Mucosa of stomach (tissue), 1 donor: Measurements from ENCODE around the gene CUL7.
A peak's percentile ranks its signal among the peaks of the same experiment; 100 is the strongest.

Source experiments
- H3K27me3 ChIP-seq: one replicate; pipeline ENCODE4 v1.7.0; 2013; ENCODE audit warnings: mild to moderate bottlenecking, low read length; ENCODE audit not compliant: control insufficient read depth, insufficient read depth
- H3K36me3 ChIP-seq: one replicate; pipeline ENCODE4 v1.7.0; 2013; ENCODE audit warnings: low read length; ENCODE audit not compliant: control insufficient read depth, insufficient read depth
- H3K4me1 ChIP-seq: one replicate; pipeline ENCODE4 v1.7.0; 2013; ENCODE audit warnings: mild to moderate bottlenecking, low read length; ENCODE audit not compliant: control insufficient read depth, insufficient read depth
- H3K4me3 ChIP-seq: one replicate; pipeline ENCODE4 v1.7.0; 2013; ENCODE audit warnings: low read length
- H3K9ac ChIP-seq: one replicate; pipeline ENCODE4 v1.7.0; 2013; ENCODE audit warnings: mild to moderate bottlenecking, low read length, moderate library complexity
- H3K9me3 ChIP-seq: one replicate; pipeline ENCODE4 v1.7.0; 2013; ENCODE audit warnings: mild to moderate bottlenecking, low read length, moderate library complexity; ENCODE audit not compliant: control insufficient read depth
- donor health status: Pancreatic carcinoma.

The CUL7 gene

GRCh38 chr6:43019152-43019551, 34.5 kb downstream of the CUL7 start:
- Histone ChIP-seq H3K9me3 (no peaks in the 10 kb centered on the region), H3K4me1 (peaks cover 29% of the 10 kb centered on the region), H3K9ac (no peak overlapping the region), H3K36me3 (no peaks in the 10 kb centered on the region), H3K27me3 (no peaks in the 10 kb centered on the region), H3K4me3 (no peak overlapping the region)

- Histone ChIP-seq H3K36me3 (peaks cover 4% of the 10 kb centered on the region), H3K9me3 (no peaks in the 10 kb centered on the region), H3K9ac (peak overlapping the region; percentile 13), H3K27me3 (no peaks in the 10 kb centered on the region), H3K4me3 (no peak overlapping the region), H3K4me1 (peaks cover 43% of the 10 kb centered on the region)
These were observed 36.7 kb downstream of the CUL7 start for GRCh38 chr6:43016943-43017334.

- peaks cover 10% of the 10 kb centered on the region for H3K36me3 ChIP-seq
- no peaks in the 10 kb centered on the region for H3K9me3 ChIP-seq
- H3K4me1 ChIP-seq, result peaks cover 44% of the 10 kb centered on the region
- no peak overlapping the region for H3K4me3 ChIP-seq
- H3K27me3 ChIP-seq, result no peaks in the 10 kb centered on the region
- H3K9ac ChIP-seq, result peak overlapping the region; percentile 13
These were observed 37.3 kb downstream of the CUL7 start for GRCh38 chr6:43016176-43016942.

- peak overlapping the region; percentile 65 for H3K9ac ChIP-seq
- H3K4me3 ChIP-seq, result peak overlapping the region; percentile 72
- peaks cover 21% of the 10 kb centered on the region for H3K36me3 ChIP-seq
- peaks cover 36% of the 10 kb centered on the region for H3K4me1 ChIP-seq
- H3K27me3 ChIP-seq, result no peaks in the 10 kb centered on the region
- H3K9me3 ChIP-seq, result no peaks in the 10 kb centered on the region
These were observed 39.2 kb downstream of the CUL7 start for GRCh38 chr6:43014434-43014909.

GRCh38 chr6:43013843-43014433, 39.7 kb downstream of the CUL7 start, which contains the start of the genes KLHDC3 and MEA1:
Gene KLHDC3 (plus strand): TSS chr6:43014249. CDS start chr6:43017193, 2,944 bp downstream.
Gene MEA1 (minus strand): TSS chr6:43013946. CDS start chr6:43013813, 133 bp downstream.
- no peaks in the 10 kb centered on the region for H3K27me3 ChIP-seq

GRCh38 chr6:43013097-43013842, 40.4 kb downstream of the CUL7 start:
- Histone ChIP-seq H3K4me1 (peaks cover 36% of the 10 kb centered on the region), H3K4me3 (peak overlapping the region; percentile 3), H3K27me3 (no peaks in the 10 kb centered on the region), H3K9me3 (no peaks in the 10 kb centered on the region), H3K9ac (peak overlapping the region; percentile 73), H3K36me3 (peaks cover 27% of the 10 kb centered on the region)

More at GRCh38 chr6:43013843-43014433, 39.7 kb downstream of the CUL7 start, which contains the start of the genes KLHDC3 and MEA1:
- peaks cover 21% of the 10 kb centered on the region for H3K36me3 ChIP-seq
- H3K4me3 ChIP-seq, result peak within 1 kb of the TSS; percentile 72
- H3K4me1 ChIP-seq, result peaks cover 36% of the 10 kb centered on the region
- no peaks in the 10 kb centered on the region for H3K9me3 ChIP-seq
- H3K9ac ChIP-seq, result peak within 1 kb of the TSS; percentile 73

- Histone ChIP-seq H3K36me3 (peaks cover 28% of the 10 kb centered on the region), H3K27me3 (no peaks in the 10 kb centered on the region), H3K9me3 (no peaks in the 10 kb centered on the region), H3K9ac (no peak overlapping the region), H3K4me3 (no peak overlapping the region), H3K4me1 (peaks cover 36% of the 10 kb centered on the region)
These were observed 41.3 kb downstream of the CUL7 start for GRCh38 chr6:43012364-43012763.

- Histone ChIP-seq H3K9ac (no peak overlapping the region), H3K4me3 (no peak overlapping the region), H3K36me3 (peaks cover 28% of the 10 kb centered on the region), H3K27me3 (no peaks in the 10 kb centered on the region), H3K9me3 (no peaks in the 10 kb centered on the region), H3K4me1 (peaks cover 27% of the 10 kb centered on the region)
These were observed 42.4 kb downstream of the CUL7 start for GRCh38 chr6:43011207-43011606.

GRCh38 chr6:43009124-43009523, 44.5 kb downstream of the CUL7 start:
- H3K4me3 ChIP-seq, result no peak overlapping the region
- no peaks in the 10 kb centered on the region for H3K9me3 ChIP-seq
- peaks cover 28% of the 10 kb centered on the region for H3K36me3 ChIP-seq
- H3K27me3 ChIP-seq, result no peaks in the 10 kb centered on the region
- H3K9ac ChIP-seq, result no peak overlapping the region
- H3K4me1 ChIP-seq, result peaks cover 15% of the 10 kb centered on the region

GRCh38 chr6:43007126-43007525, 46.5 kb downstream of the CUL7 start:
- peaks cover 26% of the 10 kb centered on the region for H3K36me3 ChIP-seq
- no peak overlapping the region for H3K9ac ChIP-seq
- H3K27me3 ChIP-seq, result no peaks in the 10 kb centered on the region
- H3K4me3 ChIP-seq, result no peak overlapping the region
- H3K4me1 ChIP-seq, result peaks cover 2% of the 10 kb centered on the region
- H3K9me3 ChIP-seq, result no peaks in the 10 kb centered on the region

- Histone ChIP-seq H3K27me3 (no peaks in the 10 kb centered on the region), H3K36me3 (peaks cover 17% of the 10 kb centered on the region), H3K4me3 (no peak overlapping the region), H3K4me1 (no peaks in the 10 kb centered on the region), H3K9ac (no peak overlapping the region), H3K9me3 (no peaks in the 10 kb centered on the region)
These were observed 47.4 kb downstream of the CUL7 start for GRCh38 chr6:43006251-43006650.

- no peaks in the 10 kb centered on the region for H3K9me3 ChIP-seq
- H3K36me3 ChIP-seq, result peaks cover 13% of the 10 kb centered on the region
- no peak overlapping the region for H3K9ac ChIP-seq
- H3K27me3 ChIP-seq, result no peaks in the 10 kb centered on the region
- H3K4me1 ChIP-seq, result no peaks in the 10 kb centered on the region
- no peak overlapping the region for H3K4me3 ChIP-seq
These were observed 47.8 kb downstream of the CUL7 start for GRCh38 chr6:43005844-43006243.
